ENCODE data around the gene SPDYE1.
"Not testable (repeated sequence)": the region's sequence is repeated elsewhere in the genome, so short reads cannot be mapped to it uniquely, and the experiment has no call there.

Gene SPDYE1

GRCh38 chr7:43997532-43997931 lies at the start of gene SPDYE1:
Gene SPDYE1 (plus strand): TSS chr7:43997897. CDS start chr7:43999950, 2,053 bp downstream.
- not testable (repeated sequence) for H3K4me1 Mint-ChIP-seq; H3K36me3 Mint-ChIP-seq (ENCODE audit: insufficient read depth); ATAC-seq (replicated peaks; ENCODE audit: extremely low read depth, poor library complexity, severe bottlenecking); DNase-seq (ENCODE audit: low spot score in 2 of 2); H3K27ac Mint-ChIP-seq (ENCODE audit: low read depth); H3K9me3 Mint-ChIP-seq; H3K4me3 Mint-ChIP-seq; H3K27me3 Mint-ChIP-seq

DNA sequence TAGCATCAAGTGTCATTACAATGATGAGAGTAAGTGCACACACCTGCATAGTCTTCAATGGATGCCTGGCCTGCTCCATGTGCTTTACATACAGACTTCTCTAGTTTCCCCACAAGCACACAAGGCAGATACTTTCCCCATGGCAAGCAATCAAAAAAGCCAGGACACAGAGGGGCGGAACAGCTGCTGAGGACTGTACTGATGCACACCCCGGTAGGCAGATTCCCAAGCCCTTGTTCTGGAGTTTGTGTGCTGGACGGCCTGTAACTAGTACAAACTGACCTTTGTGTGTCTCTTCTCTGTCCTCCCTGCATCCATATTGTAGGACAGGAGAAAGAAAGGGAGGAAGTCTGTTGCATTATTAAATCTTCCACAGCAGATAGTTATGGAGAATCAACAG lies 45.7 kb upstream of the SPDYE1 start:
- ATAC-seq (replicated peaks; ENCODE audit: extremely low read depth, poor library complexity, severe bottlenecking) (no peak), DNase-seq (ENCODE audit: low spot score in 2 of 2) (no peak)
- Mint-ChIP-seq H3K4me3 (no peak overlapping the region), H3K4me1 (no peaks in the 10 kb centered on the region), H3K27ac (ENCODE audit: low read depth) (no peak overlapping the region), H3K9me3 (no peaks in the 10 kb centered on the region), H3K27me3 (no peaks in the 10 kb centered on the region), H3K36me3 (ENCODE audit: insufficient read depth) (peaks cover 6% of the 10 kb centered on the region)

DNA sequence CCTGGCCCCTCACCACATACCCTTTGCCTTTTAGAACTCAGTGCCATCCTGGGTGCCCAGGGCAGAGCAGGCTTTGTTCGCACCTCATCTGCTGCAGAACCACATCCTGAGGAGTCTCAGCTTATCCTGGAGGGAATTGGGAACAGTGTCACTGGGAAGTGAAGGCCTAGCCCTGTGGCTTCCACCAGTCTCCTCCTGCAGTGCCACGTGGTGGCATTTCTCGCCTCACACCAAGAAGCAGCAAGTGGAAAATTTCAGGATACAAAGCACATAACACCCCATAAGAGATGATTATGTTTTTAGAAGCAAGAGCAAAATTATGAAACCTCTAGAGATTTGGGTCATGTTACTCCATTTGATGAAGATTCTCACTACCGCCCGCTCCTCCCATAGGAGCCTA lies 44.6 kb upstream of the SPDYE1 start:
- Mint-ChIP-seq H3K9me3 (no peaks in the 10 kb centered on the region), H3K27me3 (no peaks in the 10 kb centered on the region), H3K4me3 (no peak overlapping the region), H3K36me3 (ENCODE audit: insufficient read depth) (peaks cover 6% of the 10 kb centered on the region), H3K4me1 (no peaks in the 10 kb centered on the region), H3K27ac (ENCODE audit: low read depth) (peak overlapping the region; percentile 22)
- ATAC-seq (replicated peaks; ENCODE audit: extremely low read depth, poor library complexity, severe bottlenecking) = no peak
- DNase-seq (ENCODE audit: low spot score in 2 of 2) = no peak

DNA sequence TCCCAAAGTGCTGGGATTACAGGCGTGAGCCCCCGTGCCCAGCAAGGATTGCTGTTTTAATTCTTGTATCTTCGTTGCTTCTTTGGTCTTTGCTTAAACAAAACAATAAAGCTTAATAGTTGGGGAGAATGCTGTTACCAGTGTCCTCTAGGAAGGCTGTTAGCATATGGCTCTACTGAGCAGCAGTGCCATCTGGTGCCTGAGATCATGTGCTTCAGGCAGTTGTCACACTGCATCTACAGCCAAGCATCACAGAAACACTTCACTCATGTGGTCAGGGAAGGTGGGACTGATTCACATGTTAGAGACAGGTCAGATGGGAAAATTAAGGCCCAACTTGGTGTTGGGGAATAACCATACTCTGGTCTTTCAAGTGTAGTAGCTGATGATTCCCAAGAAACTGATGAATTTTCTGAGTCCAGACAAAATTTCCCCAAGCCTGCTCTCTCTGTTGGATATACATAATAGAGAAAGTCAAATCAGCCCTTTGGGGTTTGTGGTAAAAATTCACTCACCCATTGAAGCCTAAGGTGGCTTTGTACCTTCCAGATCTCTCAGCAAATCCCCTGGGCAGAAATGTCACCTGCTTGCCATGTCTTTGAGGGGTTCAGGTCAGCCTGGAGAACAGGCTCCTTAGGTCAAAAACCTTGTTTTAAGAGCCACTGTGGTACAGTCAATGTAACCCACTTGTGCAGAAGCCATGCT lies 43.0 kb upstream of the SPDYE1 start:
- H3K27me3 Mint-ChIP-seq = no peaks in the 10 kb centered on the region
- H3K9me3 Mint-ChIP-seq = no peaks in the 10 kb centered on the region
- DNase-seq (ENCODE audit: low spot score in 2 of 2) (no peak), ATAC-seq (replicated peaks; ENCODE audit: extremely low read depth, poor library complexity, severe bottlenecking) (no peak)
- H3K4me3 Mint-ChIP-seq = no peak overlapping the region
- H3K27ac Mint-ChIP-seq (ENCODE audit: low read depth) = no peak overlapping the region
- H3K36me3 Mint-ChIP-seq (ENCODE audit: insufficient read depth) = peaks cover 8% of the 10 kb centered on the region
- H3K4me1 Mint-ChIP-seq = no peaks in the 10 kb centered on the region

DNA sequence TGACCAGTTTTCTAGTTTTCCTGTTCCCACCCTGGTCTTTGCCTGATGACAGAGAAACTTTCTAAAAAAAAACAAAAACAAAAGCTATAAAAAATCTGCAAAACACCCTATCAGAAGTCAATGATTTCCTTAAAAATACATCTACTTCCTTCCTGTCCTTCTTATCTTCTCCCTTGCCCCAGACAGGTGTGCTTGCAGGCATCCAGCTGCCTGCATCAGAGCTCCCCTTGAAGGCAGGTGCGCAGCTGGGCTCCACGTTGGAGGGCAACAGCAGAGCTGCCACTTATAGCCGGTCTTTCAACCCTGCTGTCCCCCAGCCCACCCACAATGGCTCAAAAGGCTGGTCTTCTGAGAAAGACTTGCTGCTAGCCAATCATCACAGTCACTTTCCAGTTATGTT lies 41.7 kb upstream of the SPDYE1 start:
- Mint-ChIP-seq H3K4me3 (no peak overlapping the region), H3K36me3 (ENCODE audit: insufficient read depth) (peaks cover 6% of the 10 kb centered on the region), H3K27me3 (no peaks in the 10 kb centered on the region), H3K9me3 (no peaks in the 10 kb centered on the region), H3K4me1 (no peaks in the 10 kb centered on the region), H3K27ac (ENCODE audit: low read depth) (peak overlapping the region; percentile 60)
- ATAC-seq (replicated peaks; ENCODE audit: extremely low read depth, poor library complexity, severe bottlenecking) (no peak), DNase-seq (ENCODE audit: low spot score in 2 of 2) (no peak)

DNA sequence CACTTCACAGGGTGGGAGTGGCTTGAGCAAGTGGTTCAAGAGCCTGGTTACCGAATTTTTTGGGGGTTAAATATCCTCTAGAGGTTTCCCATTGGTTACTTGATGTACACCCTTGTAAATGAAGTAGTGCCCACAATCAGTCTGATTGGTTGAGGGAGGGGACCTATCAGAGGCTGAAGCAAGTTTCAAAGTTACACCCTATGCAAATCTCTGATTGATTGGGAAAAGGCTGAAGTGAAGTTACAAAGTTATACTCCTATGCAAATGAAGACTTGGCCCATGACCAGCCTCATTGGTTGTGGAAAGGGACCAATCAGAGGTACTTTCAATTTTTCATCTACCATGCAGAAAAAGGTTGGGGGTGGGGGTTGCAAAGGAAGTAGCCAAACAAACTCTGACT lies 36.8 kb upstream of the SPDYE1 start:
- no peak overlapping the region for H3K27ac Mint-ChIP-seq (ENCODE audit: low read depth)
- no peak overlapping the region for H3K4me3 Mint-ChIP-seq
- H3K9me3 Mint-ChIP-seq = no peaks in the 10 kb centered on the region
- DNase-seq (ENCODE audit: low spot score in 2 of 2) (no peak), ATAC-seq (replicated peaks; ENCODE audit: extremely low read depth, poor library complexity, severe bottlenecking) (no peak)
- H3K4me1 Mint-ChIP-seq = no peaks in the 10 kb centered on the region
- H3K27me3 Mint-ChIP-seq = no peaks in the 10 kb centered on the region
- H3K36me3 Mint-ChIP-seq (ENCODE audit: insufficient read depth) = peaks cover 8% of the 10 kb centered on the region

- not testable (repeated sequence) for H3K36me3 Mint-ChIP-seq (ENCODE audit: insufficient read depth); DNase-seq (ENCODE audit: low spot score in 2 of 2); H3K27me3 Mint-ChIP-seq; H3K9me3 Mint-ChIP-seq; H3K4me3 Mint-ChIP-seq; ATAC-seq (replicated peaks; ENCODE audit: extremely low read depth, poor library complexity, severe bottlenecking); H3K4me1 Mint-ChIP-seq; H3K27ac Mint-ChIP-seq (ENCODE audit: low read depth)
Observed at GRCh38 chr7:43966392-43966791, 31.3 kb upstream of the SPDYE1 start.

DNA sequence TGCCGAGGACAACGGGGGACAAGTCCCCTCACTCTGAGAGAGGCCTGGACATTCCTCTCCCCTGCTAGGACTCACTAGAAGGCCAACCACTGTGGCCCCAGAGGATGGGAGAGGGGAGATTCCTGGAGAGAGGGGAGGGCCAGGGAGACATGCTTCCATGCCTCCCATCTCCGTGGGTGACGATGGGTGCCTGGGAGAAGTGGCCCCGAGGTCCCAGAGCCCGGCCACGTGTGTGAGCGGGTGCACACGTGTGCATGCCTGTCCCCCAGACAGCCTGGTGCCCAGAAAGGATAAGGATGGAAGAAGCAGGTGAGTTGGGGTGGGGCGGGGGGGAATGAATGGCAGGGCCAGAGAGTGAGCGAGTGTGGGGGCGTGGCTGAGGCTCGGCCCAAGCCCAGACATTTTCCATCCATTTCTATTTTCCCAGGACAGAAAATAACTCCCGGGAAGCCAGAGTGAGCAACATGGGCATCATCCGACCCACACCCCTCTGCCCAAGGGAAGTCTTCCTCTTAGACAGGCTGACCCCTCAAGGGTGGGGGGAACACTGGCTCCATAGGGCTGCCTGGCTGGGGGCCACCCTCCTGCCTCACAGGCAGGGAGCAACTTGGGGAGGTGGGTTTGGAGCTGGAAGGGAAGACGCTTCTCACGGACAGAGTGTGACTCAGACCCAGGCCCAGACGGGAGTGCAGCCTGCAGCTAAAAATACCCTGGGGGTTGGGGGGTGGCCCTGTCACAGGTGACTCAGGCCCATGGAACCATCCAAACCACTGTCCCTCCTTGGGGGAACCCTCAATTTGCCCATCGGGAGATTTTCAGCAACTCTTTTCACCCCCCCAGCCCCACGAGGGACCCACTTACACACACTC lies 29.3 kb upstream of the SPDYE1 start:
- not testable (repeated sequence) for ATAC-seq (replicated peaks; ENCODE audit: extremely low read depth, poor library complexity, severe bottlenecking); DNase-seq (ENCODE audit: low spot score in 2 of 2); H3K9me3 Mint-ChIP-seq; H3K4me1 Mint-ChIP-seq; H3K4me3 Mint-ChIP-seq; H3K36me3 Mint-ChIP-seq (ENCODE audit: insufficient read depth); H3K27ac Mint-ChIP-seq (ENCODE audit: low read depth); H3K27me3 Mint-ChIP-seq

DNA sequence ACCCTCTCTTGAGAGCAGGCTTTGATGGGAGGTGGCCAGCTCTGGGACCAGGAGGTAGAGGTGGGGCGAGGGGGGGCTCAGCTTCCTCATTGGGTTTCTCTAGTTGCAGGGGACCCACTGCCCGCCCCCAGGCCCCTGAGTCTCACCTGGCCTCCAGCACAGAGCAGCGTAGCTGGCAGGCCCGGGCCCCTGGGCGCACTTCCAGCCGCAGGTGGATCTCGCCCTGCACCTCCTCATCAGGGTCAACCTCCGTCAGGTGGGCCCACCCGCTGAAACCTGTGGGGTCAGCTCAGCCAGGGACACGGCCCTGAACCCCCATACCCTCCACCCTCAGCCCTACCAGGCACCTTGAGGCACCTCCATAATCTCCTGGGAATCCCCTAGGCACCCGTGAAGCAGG lies 28.1 kb upstream of the SPDYE1 start:
- not testable (repeated sequence) for H3K27me3 Mint-ChIP-seq; DNase-seq (ENCODE audit: low spot score in 2 of 2); H3K4me3 Mint-ChIP-seq; H3K36me3 Mint-ChIP-seq (ENCODE audit: insufficient read depth); H3K27ac Mint-ChIP-seq (ENCODE audit: low read depth); ATAC-seq (replicated peaks; ENCODE audit: extremely low read depth, poor library complexity, severe bottlenecking); H3K4me1 Mint-ChIP-seq; H3K9me3 Mint-ChIP-seq

GRCh38 chr7:43970698-43971097 lies 27.0 kb upstream of the SPDYE1 start:
- not testable (repeated sequence) for H3K27ac Mint-ChIP-seq (ENCODE audit: low read depth); ATAC-seq (replicated peaks; ENCODE audit: extremely low read depth, poor library complexity, severe bottlenecking); H3K27me3 Mint-ChIP-seq; H3K9me3 Mint-ChIP-seq; H3K36me3 Mint-ChIP-seq (ENCODE audit: insufficient read depth); H3K4me1 Mint-ChIP-seq; H3K4me3 Mint-ChIP-seq; DNase-seq (ENCODE audit: low spot score in 2 of 2)

DNA sequence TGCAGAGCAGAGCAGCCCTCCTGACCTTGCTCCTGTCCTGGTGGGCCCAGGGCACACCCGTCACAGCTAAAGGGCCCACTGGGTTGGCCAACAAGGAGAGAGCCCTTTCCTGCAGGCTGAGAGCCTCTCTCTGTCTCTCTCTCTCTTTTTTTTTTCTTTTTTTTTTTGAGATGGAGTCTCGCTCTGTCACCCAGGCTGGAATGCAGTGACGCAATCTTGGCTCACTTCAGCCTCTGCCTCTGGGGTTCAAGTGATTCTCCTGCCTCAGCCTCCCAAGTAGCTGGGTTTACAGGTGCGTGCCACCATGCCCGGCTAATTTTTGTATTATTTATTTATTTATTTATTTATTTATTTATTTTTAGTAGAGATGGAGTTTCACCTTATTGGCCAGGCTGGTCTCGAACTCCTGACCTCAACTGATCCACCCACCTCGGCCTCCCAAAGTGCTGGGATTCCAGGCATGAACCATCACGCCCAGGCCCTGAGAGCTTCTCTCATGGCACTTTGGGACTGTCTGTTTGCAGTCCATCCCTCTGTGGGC lies 23.6 kb upstream of the SPDYE1 start:
- H3K27ac Mint-ChIP-seq (ENCODE audit: low read depth); H3K9me3 Mint-ChIP-seq; H3K27me3 Mint-ChIP-seq; H3K4me3 Mint-ChIP-seq; H3K36me3 Mint-ChIP-seq (ENCODE audit: insufficient read depth); DNase-seq (ENCODE audit: low spot score in 2 of 2); ATAC-seq (replicated peaks; ENCODE audit: extremely low read depth, poor library complexity, severe bottlenecking); H3K4me1 Mint-ChIP-seq: not testable (repeated sequence)

GRCh38 chr7:43974725-43975482 lies 22.8 kb upstream of the SPDYE1 start:
- not testable (repeated sequence) for H3K36me3 Mint-ChIP-seq (ENCODE audit: insufficient read depth); H3K4me1 Mint-ChIP-seq; H3K27ac Mint-ChIP-seq (ENCODE audit: low read depth); H3K4me3 Mint-ChIP-seq; DNase-seq (ENCODE audit: low spot score in 2 of 2); H3K27me3 Mint-ChIP-seq; ATAC-seq (replicated peaks; ENCODE audit: extremely low read depth, poor library complexity, severe bottlenecking); H3K9me3 Mint-ChIP-seq

All from central memory CD8-positive, alpha-beta T cell (primary cell).